ENCODE data around the gene PRPF18. TPM values are rescaled to one million over a fixed set of nuclear protein-coding genes. Genes with fewer than 3 reads are reported as not detected.

Gene PRPF18
- total and polyA plus RNA-seq, 2 of the 4 experiments (the other 2 are of a cell fraction), result 10.0 to 16.9 TPM

DNA sequence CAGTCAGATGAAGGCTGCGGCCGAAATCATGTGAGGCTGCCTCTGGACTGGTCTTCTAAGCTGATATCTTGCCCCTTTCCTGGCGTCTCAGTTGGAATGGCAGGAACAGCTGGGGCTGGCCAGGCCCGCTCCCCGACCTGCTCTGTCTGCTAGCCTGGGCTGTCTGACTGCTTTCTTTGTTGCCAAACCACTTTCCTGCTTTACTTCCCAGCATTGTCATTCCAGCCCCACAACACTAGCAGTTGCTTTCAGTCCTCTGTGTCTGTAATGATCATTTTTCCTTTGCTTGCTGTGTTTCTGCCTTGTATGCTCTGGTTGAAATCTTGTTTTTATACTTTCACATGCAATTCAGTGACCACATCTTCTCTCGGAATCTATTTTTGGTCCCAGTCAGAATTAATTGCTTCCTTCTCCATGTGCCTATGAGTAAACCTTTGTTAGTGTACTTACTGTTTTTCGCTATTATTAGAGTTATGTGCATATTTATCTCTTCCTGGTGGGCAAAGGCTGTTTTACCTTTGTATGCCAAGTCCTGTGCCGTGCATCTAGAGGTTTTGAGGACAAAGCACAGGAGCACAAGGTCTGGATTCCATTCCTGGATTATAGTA, 21.6 kb downstream of the PRPF18 start:
- Histone ChIP-seq H3K4me3 (ENCODE audit: insufficient read depth, low read depth, low read length) (no peak overlapping the region), H2BK5ac (ENCODE audit: low read depth, low read length, poor library complexity, severe bottlenecking) (no peak overlapping the region), H2BK20ac (ENCODE audit: low read depth, low read length) (no peak overlapping the region), H4K8ac (ENCODE audit: low read depth in 2 of 2, low read length in 2 of 2) (no peak overlapping the region), H4K20me1 (ENCODE audit: insufficient read depth, low read length) (no peaks in the 10 kb centered on the region), H2BK15ac (ENCODE audit: low read depth, low read length) (no peak overlapping the region), H3K14ac (replicated peaks; ENCODE audit: low read depth, low read length) (no peak overlapping the region), H2AFZ (replicated peaks; ENCODE audit: low read length, poor library complexity) (no peak overlapping the region), H4K5ac (ENCODE audit: low read depth, low read length) (no peak overlapping the region), H3K18ac (ENCODE audit: low read depth, low read length) (no peak overlapping the region), H3K9me1 (ENCODE audit: insufficient read depth, low read length) (no peaks in the 10 kb centered on the region), H2BK120ac (ENCODE audit: low read depth, low read length) (no peak overlapping the region), H3K9ac (ENCODE audit: low read depth, low read length) (no peak overlapping the region), H3K27me3 (ENCODE audit: control insufficient read depth, insufficient read depth, low read length) (no peaks in the 10 kb centered on the region), H3K4me1 (ENCODE audit: control insufficient read depth, insufficient read depth, low read length) (no peaks in the 10 kb centered on the region), H3K9me3 (ENCODE audit: control insufficient read depth, insufficient read depth, low read length) (no peaks in the 10 kb centered on the region), H2AK9ac (replicated peaks; ENCODE audit: low read depth, low read length, poor library complexity) (no peak overlapping the region), H2AK5ac (ENCODE audit: low read depth, low read length) (no peak overlapping the region), H3K27ac (ENCODE audit: insufficient read depth, low read length) (no peak overlapping the region), H3K36me3 (ENCODE audit: control insufficient read depth, insufficient read depth, low read length) (peaks cover 12% of the 10 kb centered on the region), H3K4me2 (ENCODE audit: low read depth, low read length) (no peak overlapping the region), H3K4ac (ENCODE audit: low read depth, low read length) (no peak overlapping the region), H3K56ac (ENCODE audit: extremely low read depth, insufficient read depth, low read length) (no peak overlapping the region), H3K23ac (ENCODE audit: low read depth, low read length) (no peak overlapping the region), H3K79me1 (ENCODE audit: low read depth in 1 of 2, low read length in 2 of 2) (peaks cover 0 to 6% of the 10 kb centered on the region in 2 experiments; a peak in 1 of 4 replicates), H4K91ac (ENCODE audit: insufficient read depth, low read depth, low read length) (no peak overlapping the region)
- in situ Hi-C loops (cut with MboI; ENCODE audit: low sequenced_read_pairs) (no loop called here), dilution Hi-C loops (cut with HindIII; ENCODE audit: low sequenced_read_pairs, unreplicated experiment) (no loop called here), intact Hi-C loops (cut with micrococcal nuclease) (no loop called here)
- no peak for TF ChIP-seq NFE2L2 (IDR thresholded peaks at IDR 0.05; ENCODE audit: low read depth, low read length)
- no peak for TF ChIP-seq CEBPB (IDR thresholded peaks at IDR 0.05; ENCODE audit: low read depth, low read length)
- TF ChIP-seq, protein P1, sequence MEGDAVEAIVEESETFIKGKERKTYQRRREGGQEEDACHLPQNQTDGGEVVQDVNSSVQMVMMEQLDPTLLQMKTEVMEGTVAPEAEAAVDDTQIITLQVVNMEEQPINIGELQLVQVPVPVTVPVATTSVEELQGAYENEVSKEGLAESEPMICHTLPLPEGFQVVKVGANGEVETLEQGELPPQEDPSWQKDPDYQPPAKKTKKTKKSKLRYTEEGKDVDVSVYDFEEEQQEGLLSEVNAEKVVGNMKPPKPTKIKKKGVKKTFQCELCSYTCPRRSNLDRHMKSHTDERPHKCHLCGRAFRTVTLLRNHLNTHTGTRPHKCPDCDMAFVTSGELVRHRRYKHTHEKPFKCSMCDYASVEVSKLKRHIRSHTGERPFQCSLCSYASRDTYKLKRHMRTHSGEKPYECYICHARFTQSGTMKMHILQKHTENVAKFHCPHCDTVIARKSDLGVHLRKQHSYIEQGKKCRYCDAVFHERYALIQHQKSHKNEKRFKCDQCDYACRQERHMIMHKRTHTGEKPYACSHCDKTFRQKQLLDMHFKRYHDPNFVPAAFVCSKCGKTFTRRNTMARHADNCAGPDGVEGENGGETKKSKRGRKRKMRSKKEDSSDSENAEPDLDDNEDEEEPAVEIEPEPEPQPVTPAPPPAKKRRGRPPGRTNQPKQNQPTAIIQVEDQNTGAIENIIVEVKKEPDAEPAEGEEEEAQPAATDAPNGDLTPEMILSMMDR (conservative IDR thresholded peaks at IDR 0.05; ENCODE audit: low read depth, low read length), result no peak
- no peak for TF ChIP-seq CHD1 (IDR thresholded peaks at IDR 0.05; ENCODE audit: low read depth, low read length)
- TF ChIP-seq FOS (IDR thresholded peaks at IDR 0.05; ENCODE audit: low read depth, low read length), result no peak
- ATAC-seq (ENCODE audit: low read depth), result no peak; the same call in 1 of the 2 replicates
- DNase-seq, result no peak
- BruUV-seq (replicated peaks), result no TSS peak
- 80% methylated on average over 4 of the region's 8 CpGs; no CpG with 5 or more reads in 1 of the 2 experiments for whole genome bisulfite sequencing, 2 experiments (ENCODE audit: extremely low coverage in 2 of 2, insufficient read length in 1 of 2)
- CTCF ChIA-PET, result no interaction called here
- POLR2A ChIA-PET (ENCODE audit: unreplicated experiment), result no interaction called here

Data from IMR-90 (cell line).